Measurements from ENCODE around the gene ALOX15. TPM values are rescaled to one million over a fixed set of nuclear protein-coding genes. Genes with fewer than 3 reads are reported as not detected.
"Not testable (repeated sequence)": the region's sequence is repeated elsewhere in the genome, so short reads cannot be mapped to it uniquely, and the experiment has no call there.

The ALOX15 gene
- total RNA-seq, 1 experiment from 2014 or later = 1.8 TPM

- no peaks in the 10 kb centered on the region for H4K20me1 ChIP-seq (ENCODE audit: insufficient read depth)
- no peaks in the 10 kb centered on the region for H3K36me3 ChIP-seq (ENCODE audit: low read depth)
- H3K4me1 ChIP-seq (replicated peaks; ENCODE audit: insufficient read depth) = no peaks in the 10 kb centered on the region
- H3K4me3 ChIP-seq = no peak overlapping the region
- H3K27ac ChIP-seq = no peak overlapping the region
- H3K79me2 ChIP-seq (ENCODE audit: low read depth) = no peaks in the 10 kb centered on the region
- no TSS peak for BruUV-seq (replicated peaks)
- ChIA-PET CTCF (interaction anchor here (0.7 to 1.5 kb wide), 4 partner anchors 8 to 60 kb away, joined by 4 to 10 read pairs (median 4); no protein-coding TSS in a partner anchor), POLR2A (ENCODE audit: unreplicated experiment) (interaction anchor here (0.7 kb wide), 1 partner anchor 84 kb away, joined by 8 read pairs; no protein-coding TSS in a partner anchor)
- H3K9me2 ChIP-seq (ENCODE audit: insufficient read depth) = no peaks in the 10 kb centered on the region
- intact Hi-C loops (cut with micrococcal nuclease; ENCODE audit: unreplicated experiment) = loop anchor here (5.0 to 10.0 kb wide), 2 partner anchors 128 to 410 kb away; partner anchors contain the start of gene SPNS2
- TF ChIP-seq CTCF (conservative IDR thresholded peaks at IDR 0.05) (no peak), EZH2 (IDR thresholded peaks at IDR 0.05; ENCODE audit: low read depth) (no peak)
- no peak overlapping the region for H3K4me2 ChIP-seq
- H3K9me3 ChIP-seq (ENCODE audit: insufficient read depth, low read depth) = no peaks in the 10 kb centered on the region
- peaks cover 9% of the 10 kb centered on the region; the same call in 1 of the 2 replicates for H3K27me3 ChIP-seq (ENCODE audit: insufficient read depth, low read depth)
- no peak for DNase-seq
- H2AFZ ChIP-seq = no peak overlapping the region
- H3F3A ChIP-seq (ENCODE audit: insufficient read depth, low read depth) = 0 out of 2 replicates have a peak, but pooled peaks cover 4% of the 10 kb centered on the region
Observed at GRCh38 chr17:4625181-4625617, 16.3 kb downstream of the ALOX15 start.

- DNase-seq; H3K4me2 ChIP-seq; H2AFZ ChIP-seq; H3K9me3 ChIP-seq (ENCODE audit: insufficient read depth, low read depth); H3K27me3 ChIP-seq (ENCODE audit: insufficient read depth, low read depth); POLR2A ChIA-PET (ENCODE audit: unreplicated experiment); H3K27ac ChIP-seq; H3K4me3 ChIP-seq; H3K4me1 ChIP-seq (replicated peaks; ENCODE audit: insufficient read depth); H4K20me1 ChIP-seq (ENCODE audit: insufficient read depth); H3K9me2 ChIP-seq (ENCODE audit: insufficient read depth); H3F3A ChIP-seq (ENCODE audit: insufficient read depth, low read depth); H3K79me2 ChIP-seq (ENCODE audit: low read depth); H3K36me3 ChIP-seq (ENCODE audit: low read depth); BruUV-seq (replicated peaks): not testable (repeated sequence)
- CTCF ChIA-PET = interaction anchor here (1.5 kb wide), 1 partner anchor 58 kb away, joined by 10 read pairs; no protein-coding TSS in a partner anchor
- intact Hi-C loops (cut with micrococcal nuclease; ENCODE audit: unreplicated experiment) = loop anchor here (10.0 kb wide), 1 partner anchor 410 kb away; no protein-coding TSS in a partner anchor
Observed at GRCh38 chr17:4624451-4624911, 17.0 kb downstream of the ALOX15 start.

GRCh38 chr17:4623249-4623648, 18.2 kb downstream of the ALOX15 start:
- no peak overlapping the region for H3K27ac ChIP-seq
- no peak for DNase-seq
- ChIA-PET CTCF (interaction anchor here (0.7 kb wide), 1 partner anchor 110 kb away, joined by 4 read pairs; no protein-coding TSS in a partner anchor), POLR2A (ENCODE audit: unreplicated experiment) (no interaction called here)
- no peaks in the 10 kb centered on the region for H3K9me2 ChIP-seq (ENCODE audit: insufficient read depth)
- intact Hi-C loops (cut with micrococcal nuclease; ENCODE audit: unreplicated experiment) = loop anchor here (10.0 kb wide), 1 partner anchor 408 kb away; no protein-coding TSS in a partner anchor
- no peak overlapping the region for H3K4me3 ChIP-seq
- no peaks in the 10 kb centered on the region for H4K20me1 ChIP-seq (ENCODE audit: insufficient read depth)
- no peak overlapping the region for H3K4me2 ChIP-seq
- H3K36me3 ChIP-seq (ENCODE audit: low read depth) = no peaks in the 10 kb centered on the region
- TF ChIP-seq CTCF (conservative IDR thresholded peaks at IDR 0.05) (no peak), EZH2 (IDR thresholded peaks at IDR 0.05; ENCODE audit: low read depth) (no peak)
- BruUV-seq (replicated peaks) = no TSS peak
- H3F3A ChIP-seq (ENCODE audit: insufficient read depth, low read depth) = 0 out of 2 replicates have a peak, but pooled peaks cover 4% of the 10 kb centered on the region
- peaks cover 9% of the 10 kb centered on the region; the same call in 1 of the 2 replicates for H3K27me3 ChIP-seq (ENCODE audit: insufficient read depth, low read depth)
- no peaks in the 10 kb centered on the region for H3K4me1 ChIP-seq (replicated peaks; ENCODE audit: insufficient read depth)
- H3K9me3 ChIP-seq (ENCODE audit: insufficient read depth, low read depth) = no peaks in the 10 kb centered on the region
- H2AFZ ChIP-seq = no peak overlapping the region
- no peaks in the 10 kb centered on the region for H3K79me2 ChIP-seq (ENCODE audit: low read depth)

All from PC-9 (cell line).